ENCODE data around the gene HS6ST3.

HS6ST3 gene

DNA sequence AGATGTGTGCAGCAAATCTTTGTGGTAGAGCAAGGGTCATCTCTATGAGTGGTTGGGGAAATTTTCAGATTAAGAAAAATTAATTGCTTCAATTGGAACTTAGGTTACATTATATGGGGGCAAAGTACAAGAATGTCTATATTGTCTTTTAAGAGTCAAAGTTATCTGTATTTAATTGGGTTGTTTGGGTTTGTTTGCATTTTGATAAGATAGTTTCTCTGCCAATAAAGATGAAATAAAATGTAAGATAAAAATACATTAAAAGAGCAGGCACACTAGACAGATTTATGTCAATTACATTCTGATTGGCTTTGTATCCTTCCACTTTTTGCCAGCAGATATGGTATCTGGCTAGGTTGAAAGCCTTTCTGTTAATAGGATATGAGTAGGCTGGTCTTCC lies 587.1 kb downstream of the HS6ST3 start:
- no peak for DNase-seq

GRCh38 chr13:96678801-96679200 lies 588.9 kb downstream of the HS6ST3 start:
- no peak for DNase-seq

DNA sequence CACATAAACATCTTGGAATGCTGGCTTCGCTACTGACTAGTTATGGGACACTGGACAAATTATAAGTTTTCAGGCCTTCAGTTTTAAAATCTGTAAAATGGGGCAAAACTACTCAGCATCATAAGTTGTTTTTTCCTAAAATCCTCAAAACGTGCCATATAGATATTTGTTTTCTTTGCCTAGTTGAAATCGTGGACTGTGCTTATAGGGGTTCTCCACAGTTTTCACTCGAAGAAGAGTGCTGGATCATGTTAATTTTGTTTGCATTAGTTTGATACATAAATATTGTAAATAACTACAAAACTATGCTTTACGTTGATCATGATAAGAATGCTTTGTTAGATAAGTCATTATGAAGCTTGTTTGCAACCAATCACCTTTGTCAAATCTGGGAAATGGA lies 591.0 kb downstream of the HS6ST3 start:
- DNase-seq: no peak

- DNase-seq: no peak
Observed at GRCh38 chr13:96681766-96682165, 591.9 kb downstream of the HS6ST3 start.

GRCh38 chr13:96684469-96684868 lies 594.6 kb downstream of the HS6ST3 start:
- no peak for DNase-seq

DNA sequence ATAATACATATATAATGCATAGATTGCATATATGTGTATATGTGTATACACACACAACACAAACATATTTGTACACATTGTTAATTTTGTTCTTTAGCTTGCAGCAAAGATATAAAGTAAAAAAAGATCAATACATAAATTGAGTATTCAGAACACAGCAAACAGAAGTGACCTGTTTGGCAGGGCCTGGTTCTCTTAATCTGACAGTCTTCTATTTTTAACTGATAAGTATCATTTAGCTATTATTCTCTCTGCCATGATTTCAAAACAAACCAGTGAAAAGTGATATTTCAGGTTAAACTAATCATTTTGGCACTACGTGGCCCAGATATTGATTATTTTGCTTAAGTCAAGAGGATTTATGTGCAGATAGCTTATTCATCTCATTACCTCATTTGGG lies 595.0 kb downstream of the HS6ST3 start:
- DNase-seq: no peak

DNA sequence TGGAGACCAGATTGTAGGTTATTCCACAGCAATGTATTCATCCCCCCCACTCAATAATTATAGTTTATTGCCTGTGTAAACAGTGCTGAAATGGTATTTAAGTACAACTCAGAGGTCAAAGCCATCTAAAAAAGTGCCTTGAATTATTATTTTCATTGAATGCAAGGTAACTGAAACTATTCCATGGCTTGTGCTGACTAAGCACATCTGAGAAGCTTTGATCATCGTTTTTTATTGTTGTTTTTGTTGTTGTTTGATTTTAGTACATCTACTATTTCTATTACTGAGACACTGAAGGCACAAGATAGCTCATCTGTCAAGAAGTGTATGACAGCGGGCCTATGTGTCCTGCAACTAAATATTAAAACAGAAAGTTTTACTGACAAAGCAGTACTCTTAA lies 596.4 kb downstream of the HS6ST3 start:
- DNase-seq: no peak

DNA sequence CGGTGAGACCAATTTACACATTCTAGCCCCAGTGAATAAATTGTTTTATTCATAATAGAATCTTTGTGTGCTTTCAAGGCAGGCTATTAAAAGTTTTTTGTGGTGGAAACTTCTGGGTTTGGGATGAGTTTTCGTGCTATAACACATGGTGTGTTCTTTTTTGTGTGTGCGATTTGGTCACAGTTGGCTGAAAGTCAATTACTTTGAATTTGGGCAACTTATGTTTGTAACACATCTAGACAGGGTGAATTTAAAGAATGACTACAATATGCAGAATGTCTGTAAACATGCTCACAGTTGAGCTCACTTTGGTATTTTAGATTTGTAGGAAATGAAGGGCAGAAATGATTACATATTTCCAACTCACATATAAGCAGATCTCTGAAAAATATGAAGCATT lies 597.3 kb downstream of the HS6ST3 start:
- no peak for DNase-seq

DNA sequence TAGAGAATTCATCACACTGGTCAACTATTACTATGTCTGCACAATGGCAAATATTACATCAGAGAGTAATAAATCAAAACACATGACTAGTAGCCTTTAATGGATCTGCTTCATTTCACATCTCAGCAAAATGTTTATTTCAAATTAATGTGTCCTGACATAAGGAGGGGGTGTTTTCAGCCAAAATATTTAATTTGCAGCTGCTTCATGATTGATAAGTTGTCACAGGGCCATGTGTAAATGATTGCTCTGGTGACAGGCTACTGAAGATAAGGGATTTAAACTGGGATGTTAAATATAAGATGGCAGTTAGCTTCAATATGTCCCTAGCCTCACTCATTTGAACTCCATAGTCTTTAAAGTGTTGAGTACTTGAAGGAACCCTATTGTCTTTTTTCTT lies 601.1 kb downstream of the HS6ST3 start:
- no peak for DNase-seq

- no peak for DNase-seq
Observed at GRCh38 chr13:96696389-96696900, 606.5 kb downstream of the HS6ST3 start.

DNA sequence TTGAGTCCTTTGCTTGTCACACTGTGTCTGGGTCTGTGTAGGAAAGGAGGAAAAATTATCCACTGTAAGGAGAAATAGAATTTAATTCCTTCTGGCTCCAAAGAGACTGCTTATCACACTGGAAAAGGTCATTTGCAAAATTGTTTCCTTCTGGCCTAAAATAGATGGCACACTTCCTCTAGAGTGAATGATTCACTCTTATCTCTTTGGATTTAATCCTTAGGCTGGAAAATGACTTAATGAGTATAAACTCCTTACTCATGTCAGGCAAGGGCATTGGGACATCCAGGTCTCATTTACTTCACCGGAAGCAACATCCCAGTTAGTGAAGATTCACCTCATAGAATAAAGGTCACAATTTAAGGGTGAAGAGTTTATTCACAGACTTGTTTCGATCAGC lies 610.8 kb downstream of the HS6ST3 start:
- DNase-seq: no peak

GRCh38 chr13:96707146-96707545 lies 617.2 kb downstream of the HS6ST3 start:
- DNase-seq: no peak

GRCh38 chr13:96710166-96710862 lies 620.4 kb downstream of the HS6ST3 start:
- no peak for DNase-seq

- DNase-seq: no peak
Observed at GRCh38 chr13:96720446-96720845, 630.5 kb downstream of the HS6ST3 start.

DNA sequence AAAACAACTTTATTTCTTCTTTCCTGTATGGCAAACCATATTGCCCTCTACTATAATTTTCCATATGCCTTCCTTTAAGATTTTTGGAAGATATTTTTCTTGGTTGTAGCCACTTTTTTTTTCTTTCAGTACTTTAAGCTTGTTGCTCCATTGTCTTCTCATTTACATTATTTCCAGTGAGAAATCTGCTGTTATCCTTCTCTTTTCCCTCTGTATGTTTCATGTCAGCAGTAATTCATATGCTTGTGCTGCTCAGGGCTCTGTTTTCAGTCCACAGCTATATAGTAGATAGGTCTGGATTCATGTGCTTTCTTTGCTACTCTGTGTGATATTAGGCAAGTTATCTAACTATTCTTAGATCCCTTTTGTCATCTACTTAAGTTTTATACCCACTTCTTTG lies 636.7 kb downstream of the HS6ST3 start:
- DNase-seq: no peak

DNA sequence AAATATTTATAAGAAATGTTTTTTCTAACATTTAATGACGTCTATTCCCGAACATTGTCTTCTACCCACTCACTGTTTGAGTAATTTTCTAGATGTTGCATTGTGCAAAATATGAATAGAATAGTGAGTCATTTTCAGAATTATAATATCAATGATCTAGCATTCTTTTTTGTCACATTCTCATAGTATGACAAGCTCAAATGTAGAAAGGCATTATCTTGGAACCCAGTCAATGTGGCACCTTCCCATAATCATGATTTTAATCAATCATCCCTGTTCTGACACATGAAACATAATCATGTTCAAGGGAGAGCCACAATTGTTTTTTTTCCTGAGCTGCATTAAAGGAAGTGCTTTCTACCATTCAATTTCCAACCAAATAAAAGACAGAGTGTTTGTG lies 638.6 kb downstream of the HS6ST3 start:
- no peak for DNase-seq

- no peak for DNase-seq
Observed at GRCh38 chr13:96730676-96731075, 640.8 kb downstream of the HS6ST3 start.

GRCh38 chr13:96734499-96734898 lies 644.6 kb downstream of the HS6ST3 start:
- no peak for DNase-seq

DNA sequence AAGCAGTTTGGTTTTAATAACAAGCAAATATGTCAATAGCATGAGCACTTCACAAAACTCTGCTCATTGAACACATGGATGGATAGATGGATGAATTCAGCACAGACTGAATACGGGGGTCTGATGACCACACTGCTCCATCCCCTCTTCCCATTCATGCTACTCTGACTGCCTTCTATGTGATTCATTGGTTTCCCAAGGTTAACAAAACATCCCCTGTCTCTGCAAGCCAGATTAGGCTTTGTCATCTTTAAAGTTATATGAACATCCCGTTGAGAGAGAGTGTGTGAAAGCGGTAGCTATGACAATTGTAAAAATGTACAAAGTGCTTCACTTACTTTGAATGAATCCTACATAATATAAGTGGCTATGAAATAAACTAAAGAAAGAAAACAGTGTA lies 651.9 kb downstream of the HS6ST3 start:
- no peak for DNase-seq

- no peak for DNase-seq
Observed at GRCh38 chr13:96743296-96744089, 653.6 kb downstream of the HS6ST3 start.

DNA sequence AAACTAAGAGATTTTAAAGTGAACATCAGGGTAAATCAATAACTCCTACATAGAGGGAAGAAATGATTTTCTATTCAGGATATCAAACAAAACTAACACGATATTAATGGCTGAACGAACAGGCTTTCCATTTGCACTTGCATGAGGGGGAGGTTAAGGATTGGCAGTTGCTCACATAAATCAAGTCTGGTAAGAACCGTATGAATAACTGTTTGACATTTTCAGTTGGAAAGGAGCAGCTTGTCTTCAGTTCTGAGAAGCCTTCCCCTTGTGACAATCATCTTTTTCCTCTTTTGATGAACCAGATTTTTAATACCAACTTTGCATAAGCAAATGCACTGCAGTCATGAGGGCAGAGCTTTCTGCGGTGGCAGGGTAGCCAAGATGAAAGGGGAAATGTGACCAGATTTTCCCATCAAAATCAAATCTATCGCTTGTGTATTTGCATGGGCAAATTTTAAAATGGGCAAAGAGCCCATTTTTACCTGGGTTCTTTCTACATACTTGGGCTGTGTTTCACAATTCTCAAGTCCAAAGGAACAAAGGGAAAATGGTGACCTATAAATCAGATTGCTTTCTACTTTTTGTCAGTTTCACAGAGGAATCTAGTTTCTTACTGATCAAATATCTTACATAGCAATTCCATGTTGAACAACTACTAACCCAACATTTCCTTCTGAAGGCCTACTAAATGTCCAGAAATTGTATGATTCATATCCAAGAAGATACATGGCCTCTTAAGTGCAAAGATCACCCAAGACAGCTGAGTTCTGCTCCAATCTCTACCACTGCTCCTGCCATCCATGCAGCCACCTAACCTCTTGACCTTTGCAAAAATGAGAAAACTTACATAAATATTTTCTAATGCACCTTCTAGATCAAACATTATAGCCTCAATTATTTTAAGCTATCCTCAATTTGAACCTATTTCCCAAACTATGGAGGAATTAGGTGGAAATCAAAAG lies 654.7 kb downstream of the HS6ST3 start:
- DNase-seq: no peak

- no peak for DNase-seq
Observed at GRCh38 chr13:96746886-96747285, 657.0 kb downstream of the HS6ST3 start.

DNA sequence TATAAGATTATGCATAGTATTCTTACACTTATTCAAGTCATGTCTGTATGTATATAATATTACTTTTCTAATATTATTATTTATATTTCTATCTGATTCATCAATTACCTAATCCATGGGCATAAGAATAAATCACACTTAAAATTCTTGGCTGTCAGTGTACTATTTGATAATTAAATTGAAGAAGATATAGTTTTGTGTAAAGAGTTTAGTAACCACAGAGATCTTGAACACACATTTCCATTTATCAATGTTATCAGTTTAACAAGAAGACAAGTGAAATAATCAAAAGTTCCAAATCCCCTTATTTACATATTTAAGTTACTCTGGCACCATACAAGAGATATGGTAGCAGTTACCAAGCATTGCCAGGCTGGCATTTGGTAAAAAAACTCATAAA lies 659.9 kb downstream of the HS6ST3 start:
- DNase-seq: no peak

Data from T-helper 9 cell (primary cell).